Common myeloid progenitor, CD34-positive (primary cell): ENCODE data around the gene LEMD3.

Experiments
- CTCF ChIA-PET: fragments of 350-600 bp; sonication (Branson Sonifier 250); formaldehyde crosslinking; loops from one replicate; lab custom pipeline; 2021; ENCODE audit warnings: antibody characterized with exemption; lab: Charles Lee
- POLR2A ChIA-PET: fragments of 350-600 bp; sonication (Branson Sonifier 250); formaldehyde crosslinking; loops from one replicate; lab custom pipeline; 2021; ENCODE audit warnings: antibody characterized with exemption; lab: Charles Lee
- DNase-seq, 3 donors: peaks; one replicate each; pipeline versions ENCODE4 v3.0.0 to v3.0.0-alpha.2; 2013
- H3K27ac ChIP-seq, 2 experiments: 1 replicate in 1 of 2; 2 replicates in 1 of 2; pipeline ENCODE4 v1.7.0; 2013; ENCODE audit warnings: inconsistent platforms in 2 of 2, low read length in 2 of 2, mild to moderate bottlenecking in 2 of 2, low read depth in 1 of 2, moderate library complexity in 1 of 2; ENCODE audit not compliant: severe bottlenecking in 2 of 2, insufficient read depth in 1 of 2, poor library complexity in 1 of 2
- H3K27me3 ChIP-seq, 5 experiments: replicated peaks in 2 of 5; 1 replicate in 3 of 5; 2 replicates in 2 of 5; pipeline versions ENCODE4 v1.6.1 to v1.7.0; 2013; ENCODE audit warnings: low read length in 4 of 5, mild to moderate bottlenecking in 2 of 5, moderate library complexity in 2 of 5, inconsistent platforms in 1 of 5; ENCODE audit not compliant: insufficient read depth in 5 of 5, control insufficient read depth in 4 of 5
- H3K36me3 ChIP-seq, 4 experiments: 1 replicate in 2 of 4; 2 replicates in 2 of 4; pipeline versions ENCODE4 v1.6.1 to v1.7.0; 2013; ENCODE audit warnings: low read length in 3 of 4, control low read depth in 1 of 4, mild to moderate bottlenecking in 1 of 4; ENCODE audit not compliant: control insufficient read depth in 4 of 4, insufficient read depth in 4 of 4
- H3K4me1 ChIP-seq, 4 experiments: 1 replicate in 3 of 4; 2 replicates in 1 of 4; pipeline versions ENCODE4 v1.6.1 to v1.7.1; 2013; ENCODE audit warnings: low read length in 3 of 4, mild to moderate bottlenecking in 3 of 4, control low read depth in 1 of 4, inconsistent platforms in 1 of 4, moderate library complexity in 1 of 4; ENCODE audit not compliant: control insufficient read depth in 4 of 4, insufficient read depth in 4 of 4; ENCODE audit errors: control extremely low read depth in 1 of 4
- H3K4me3 ChIP-seq, 7 experiments: 1 replicate in 4 of 7; 2 replicates in 3 of 7; pipeline versions ENCODE4 v1.5.1 to v1.7.0; 2013; ENCODE audit warnings: mild to moderate bottlenecking in 7 of 7, low read length in 6 of 7, moderate library complexity in 6 of 7, inconsistent platforms in 2 of 7, low read depth in 2 of 7, control low read depth in 1 of 7; ENCODE audit not compliant: insufficient read depth in 4 of 7, control insufficient read depth in 1 of 7; ENCODE audit errors: extremely low read depth in 1 of 7
- H3K9me3 ChIP-seq, 5 experiments: 1 replicate in 4 of 5; 2 replicates in 1 of 5; pipeline versions ENCODE4 v1.6.1 to v1.7.1; 2013; ENCODE audit warnings: low read length in 4 of 5, mild to moderate bottlenecking in 2 of 5, inconsistent platforms in 1 of 5, low read depth in 1 of 5, moderate library complexity in 1 of 5; ENCODE audit not compliant: control insufficient read depth in 4 of 5, insufficient read depth in 2 of 5; ENCODE audit errors: control extremely low read depth in 1 of 5
- WGBS: methylation state at CpG from one replicate; pipeline ENCODE4 v1.1.5; 2013; ENCODE audit not compliant: insufficient coverage; 5-methylcytosine and 5-hydroxymethylcytosine counted together

Gene LEMD3

DNA sequence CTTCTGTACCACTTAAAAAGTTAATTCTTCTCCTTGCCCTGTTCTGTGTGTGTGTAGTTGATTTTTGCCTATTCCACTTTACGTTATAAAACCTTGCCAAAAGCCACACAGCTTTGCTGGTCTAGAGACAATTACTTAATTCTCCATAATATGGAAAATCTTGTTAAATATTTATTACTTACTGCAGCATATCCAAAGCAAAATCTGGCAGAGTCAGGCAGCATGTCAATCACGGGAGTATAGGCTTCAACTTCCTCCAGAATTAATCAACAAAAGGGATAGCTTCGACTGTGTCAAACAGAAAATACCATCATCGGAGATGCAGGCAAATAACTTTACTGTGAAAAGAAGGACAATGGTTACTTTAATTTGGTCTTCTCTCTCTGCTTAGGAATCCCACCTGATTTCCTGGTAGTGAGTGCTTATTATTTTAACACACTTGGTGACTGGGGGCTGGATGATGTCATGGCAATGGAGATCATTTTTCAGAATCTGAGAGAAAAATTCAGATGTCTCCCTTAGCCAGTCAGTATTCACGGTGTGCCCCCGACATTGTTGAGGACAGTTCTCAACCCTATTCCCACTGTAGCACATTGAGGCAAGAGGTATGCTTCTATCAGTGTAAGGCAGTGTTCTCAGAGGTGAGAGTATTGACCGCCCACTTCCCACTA, 105.4 kb downstream of the LEMD3 start:
- WGBS = 100% methylated on average over 3 of the region's 7 CpGs
- ChIA-PET CTCF (interaction anchor here (1.3 kb wide), 1 partner anchor 102 kb away, joined by 3 read pairs; no protein-coding TSS in a partner anchor), POLR2A (interaction anchor here (0.5 kb wide), 1 partner anchor 739 kb away, joined by 3 read pairs; no protein-coding TSS in a partner anchor)
- Histone ChIP-seq H3K4me3 (no peak overlapping the region), H3K9me3 (no peaks in the 10 kb centered on the region), H3K27me3 (no peaks in the 10 kb centered on the region), H3K27ac (no peak overlapping the region), H3K4me1 (peaks cover 8 to 33% (median 25%) of the 10 kb centered on the region in 4 experiments), H3K36me3 (no peaks in the 10 kb centered on the region)
- DNase-seq = no peak

DNA sequence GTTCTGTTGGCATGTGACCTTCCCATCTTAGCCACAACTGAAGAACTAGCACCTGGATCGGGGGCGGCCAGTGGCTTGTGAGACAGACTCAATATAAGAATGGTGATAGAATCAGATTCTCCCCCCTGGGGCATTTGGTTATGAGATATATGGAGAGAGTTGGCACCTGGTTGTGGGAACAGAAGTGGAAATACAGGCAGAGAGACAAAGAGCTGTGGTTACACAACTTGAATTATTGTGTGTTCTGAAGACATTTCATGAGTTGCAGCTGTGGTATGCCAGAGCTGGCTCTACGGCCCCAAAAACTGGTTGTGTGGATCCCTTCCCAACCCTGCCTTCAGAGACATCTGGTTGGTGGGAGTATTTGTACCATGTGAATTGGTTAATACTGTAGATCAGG, 106.2 kb downstream of the LEMD3 start:
- CTCF ChIA-PET = interaction anchor here (0.6 to 0.8 kb wide), 2 partner anchors 31 to 36 kb away, joined by 3 read pairs; no protein-coding TSS in a partner anchor
- no peak overlapping the region for H3K4me3 ChIP-seq

DNA sequence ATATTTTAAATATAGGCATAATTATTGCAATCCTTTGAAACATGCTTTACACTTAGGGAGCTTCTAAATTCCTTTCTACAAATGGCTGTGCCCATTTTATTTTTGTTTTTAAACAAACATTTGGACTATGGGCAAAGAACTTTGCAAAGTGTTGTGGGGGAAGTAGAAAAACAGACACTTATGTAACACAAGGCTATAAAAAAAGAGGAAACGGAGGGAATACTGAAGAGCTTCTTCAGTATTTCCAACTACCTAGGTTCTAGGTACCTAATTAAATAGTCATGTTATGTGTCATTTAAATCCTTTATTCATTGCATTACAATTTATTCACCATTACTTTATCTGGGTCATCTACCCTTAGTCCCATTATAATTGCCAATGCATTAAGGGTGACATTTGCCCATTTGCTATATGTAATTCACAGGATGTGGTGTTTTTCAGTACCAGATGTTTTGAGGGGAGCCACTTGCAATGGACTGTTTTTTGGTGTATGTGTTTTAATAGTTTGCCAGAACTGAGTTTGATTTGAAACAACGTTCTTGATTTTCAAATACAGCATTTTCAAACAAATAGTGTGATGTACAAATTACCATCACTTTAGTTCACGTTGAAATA, 107.6 kb downstream of the LEMD3 start:
- 37% methylated on average over 3 of the region's 3 CpGs for WGBS
- H3K27ac ChIP-seq = no peak overlapping the region
- ChIA-PET POLR2A (no interaction called here), CTCF (interaction anchor here (1.3 kb wide), 1 partner anchor 11 kb away, joined by 4 read pairs; no protein-coding TSS in a partner anchor)
- peaks cover 23 to 52% (median 41%) of the 10 kb centered on the region in 4 experiments for H3K4me1 ChIP-seq
- H3K9me3 ChIP-seq = no peaks in the 10 kb centered on the region
- H3K36me3 ChIP-seq = no peaks in the 10 kb centered on the region
- peak overlapping the region in 1 of 7 experiments; percentile 92 for H3K4me3 ChIP-seq
- DNase-seq = peak; percentile 17 to 68 (median 56)
- H3K27me3 ChIP-seq = no peaks in the 10 kb centered on the region

More for the DNA sequence above, 106.2 kb downstream of the LEMD3 start:
- Histone ChIP-seq H3K27me3 (no peaks in the 10 kb centered on the region), H3K27ac (no peak overlapping the region), H3K4me1 (peaks cover 12 to 39% (median 28%) of the 10 kb centered on the region in 4 experiments), H3K9me3 (no peaks in the 10 kb centered on the region), H3K36me3 (no peaks in the 10 kb centered on the region)
- no peak for DNase-seq
- POLR2A ChIA-PET = no interaction called here
- 92% methylated on average over 3 of the region's 3 CpGs for WGBS

DNA sequence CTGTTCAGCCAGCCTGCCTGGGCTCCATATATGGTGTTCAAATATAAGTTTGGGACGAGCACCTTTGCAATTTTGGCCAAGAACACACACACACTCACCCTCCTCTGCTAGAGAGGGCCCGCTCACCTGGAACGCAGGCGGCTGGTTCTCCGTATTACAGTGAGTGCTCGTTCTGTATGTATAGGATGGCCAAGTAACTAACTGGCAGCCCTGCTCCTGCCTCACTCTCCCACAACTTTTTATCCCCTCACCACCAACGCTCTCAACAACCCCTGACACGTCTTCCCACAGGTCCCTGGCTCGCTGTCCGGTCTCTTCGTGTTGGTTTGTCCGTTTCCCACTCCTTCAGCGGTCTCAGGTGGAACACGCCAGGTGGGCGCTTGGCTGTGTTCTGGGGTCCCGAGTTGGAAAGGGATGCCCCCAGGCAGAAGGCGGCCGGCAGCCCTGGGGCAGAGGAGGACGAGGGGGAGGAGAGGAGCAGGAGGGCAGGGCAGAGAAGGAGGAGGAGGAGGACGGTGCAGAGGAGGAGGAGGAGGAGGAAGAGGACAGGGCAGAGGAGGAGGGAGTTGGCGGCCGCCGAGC, 108.7 kb downstream of the LEMD3 start:
- H3K27me3 ChIP-seq = no peaks in the 10 kb centered on the region
- 5% methylated on average over 12 of the region's 23 CpGs for WGBS
- H3K27ac ChIP-seq = peak overlapping the region; percentile 85 to 89
- H3K4me3 ChIP-seq = peak overlapping the region; percentile 74 to 92 (median 82)
- ChIA-PET CTCF (no interaction called here), POLR2A (no interaction called here)
- no peaks in the 10 kb centered on the region for H3K9me3 ChIP-seq
- peaks cover 28 to 63% (median 49%) of the 10 kb centered on the region in 4 experiments for H3K4me1 ChIP-seq
- H3K36me3 ChIP-seq = no peaks in the 10 kb centered on the region
- DNase-seq = peak in 1 of 3 donors; percentile 53

DNA sequence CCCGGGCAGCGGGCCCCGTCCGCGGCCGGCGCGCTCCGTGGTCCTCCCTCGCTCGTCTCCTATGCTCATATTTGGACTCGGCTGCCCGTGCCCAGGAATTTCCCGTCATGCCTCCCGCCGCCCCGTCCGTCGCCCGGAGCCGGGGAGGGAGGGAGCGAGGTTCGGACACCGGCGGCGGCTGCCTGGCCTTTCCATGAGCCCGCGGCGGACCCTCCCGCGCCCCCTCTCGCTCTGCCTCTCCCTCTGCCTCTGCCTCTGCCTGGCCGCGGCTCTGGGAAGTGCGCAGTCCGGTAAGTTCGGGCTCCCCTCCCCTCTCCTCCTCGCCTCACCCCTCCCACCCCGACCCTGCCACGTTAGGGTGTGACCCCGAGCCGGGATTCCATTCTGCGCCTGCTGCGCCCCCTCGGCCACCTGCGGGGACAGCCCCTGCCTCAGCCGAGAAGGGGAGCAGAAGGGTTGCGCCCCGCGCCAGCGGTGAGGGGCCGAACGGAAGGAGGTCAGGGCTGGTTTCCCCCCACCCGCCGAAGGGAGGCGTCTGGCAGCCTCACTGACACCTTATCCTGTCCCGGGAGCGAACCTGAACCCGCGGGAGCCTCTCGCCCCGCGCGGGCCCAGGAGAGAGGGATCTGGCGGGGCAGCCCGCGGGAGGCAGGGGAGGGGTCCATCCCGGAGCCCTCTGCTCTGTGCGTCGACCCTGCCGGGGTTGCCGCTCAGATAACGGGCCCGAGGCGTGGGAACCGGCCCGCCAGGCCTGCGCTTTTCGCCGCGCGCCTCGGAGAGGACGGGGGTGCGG, 109.4 kb downstream of the LEMD3 start, which contains the start of gene MSRB3:
TSS of gene MSRB3 (plus strand) at position 108 of the 793 bp plus-strand sequence. CDS start 29,897 bp downstream, outside the sequence.
- ChIA-PET CTCF (no interaction called here), POLR2A (interaction anchor here (0.5 kb wide), 1 partner anchor 55 kb away, joined by 3 read pairs; no protein-coding TSS in a partner anchor)
- Histone ChIP-seq H3K36me3 (no peaks in the 10 kb centered on the region), H3K27ac (peak within 1 kb of the TSS; percentile 85 to 89), H3K4me3 (peak within 1 kb of the TSS; percentile 74 to 92 (median 82)), H3K4me1 (peaks cover 28 to 67% (median 53%) of the 10 kb centered on the region in 4 experiments), H3K9me3 (no peaks in the 10 kb centered on the region), H3K27me3 (no peaks in the 10 kb centered on the region)
- 0% methylated on average over 66 of the region's 85 CpGs for WGBS
- peak; percentile 67 to 86 (median 79) for DNase-seq

DNA sequence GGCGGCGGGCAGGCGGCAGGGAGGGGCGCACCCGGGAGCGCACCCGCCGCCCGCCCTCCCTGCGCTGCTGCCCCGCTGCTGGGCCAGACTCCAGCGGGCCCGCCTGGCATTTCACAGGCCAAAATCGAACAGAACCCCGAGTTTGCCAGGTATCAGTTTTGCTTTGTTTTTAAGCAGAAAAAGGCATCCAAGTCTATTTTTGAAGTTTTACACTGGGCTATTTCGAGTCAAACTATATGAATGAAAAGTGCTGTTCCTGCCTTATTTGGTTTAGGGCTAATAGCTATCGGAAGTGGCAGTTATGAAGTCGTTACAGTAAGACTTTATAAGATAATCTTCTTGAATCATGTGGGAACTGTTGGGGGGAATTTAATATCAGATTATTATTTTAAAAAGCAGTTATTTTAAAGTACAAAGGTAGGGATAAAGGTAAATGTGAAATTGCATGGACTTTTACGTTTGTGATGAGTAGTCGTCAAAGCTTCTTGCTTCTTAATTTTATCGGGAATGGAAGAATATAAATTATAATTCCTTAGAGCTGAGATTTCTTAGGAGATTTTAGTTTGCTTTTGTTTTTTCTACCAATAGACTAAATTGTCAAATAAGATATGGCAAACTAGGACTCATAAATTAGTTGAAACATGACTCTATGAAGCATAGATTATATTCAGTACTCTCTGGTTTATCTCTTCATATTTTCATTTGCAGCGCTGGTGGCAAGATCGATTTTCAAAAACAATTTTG, 110.2 kb downstream of the LEMD3 start:
- WGBS = 0% methylated on average over 17 of the region's 23 CpGs
- H3K27me3 ChIP-seq = no peaks in the 10 kb centered on the region
- peak overlapping the region; percentile 85 to 89 for H3K27ac ChIP-seq
- POLR2A ChIA-PET = interaction anchor here (0.5 kb wide), 1 partner anchor 56 kb away, joined by 3 read pairs; no protein-coding TSS in a partner anchor
- no peaks in the 10 kb centered on the region for H3K36me3 ChIP-seq
- CTCF ChIA-PET = interaction anchor here (1.0 kb wide), 1 partner anchor 157 kb away, joined by 3 read pairs; no protein-coding TSS in a partner anchor
- peak in 2 of 3 donors; percentile 51 to 64 for DNase-seq
- H3K4me3 ChIP-seq = peak overlapping the region; percentile 74 to 92 (median 82)
- H3K4me1 ChIP-seq = peaks cover 28 to 74% (median 58%) of the 10 kb centered on the region in 4 experiments
- H3K9me3 ChIP-seq = no peaks in the 10 kb centered on the region
